ENCODE results near the gene A3GALT2.

GRCh38 chr1:33361532-33362235 is 40.8 kb upstream of the A3GALT2 start:
- TF ChIP-seq CTCF (IDR thresholded peaks at IDR 0.05), result no peak
- TF ChIP-seq USF2 (IDR thresholded peaks at IDR 0.05), result no peak
- no peak for TF ChIP-seq ESRRA (IDR thresholded peaks at IDR 0.05; ENCODE audit: borderline replicate concordance, low read length)
- no peak for TF ChIP-seq GATA3 (IDR thresholded peaks at IDR 0.05; ENCODE audit: borderline replicate concordance)
- no peak for TF ChIP-seq CHD4 (IDR thresholded peaks at IDR 0.05; ENCODE audit: borderline replicate concordance)
- TF ChIP-seq JUNB (IDR thresholded peaks at IDR 0.05), result no peak
- TF ChIP-seq HOXA7 (CRISPR knock-in tag; IDR thresholded peaks at IDR 0.05), result no peak
- no peak for TF ChIP-seq MAZ (IDR thresholded peaks at IDR 0.05; ENCODE audit: borderline replicate concordance, low read depth, low read length)
- TF ChIP-seq BHLHE40 (IDR thresholded peaks at IDR 0.05; ENCODE audit: low read depth, low read length), result no peak
- TF ChIP-seq POLR2A (IDR thresholded peaks at IDR 0.05; ENCODE audit: low read length), result no peak
- no peak for TF ChIP-seq EP300 (IDR thresholded peaks at IDR 0.05)
- TF ChIP-seq MAFK (IDR thresholded peaks at IDR 0.05; ENCODE audit: partially characterized antibody), result no peak
- TF ChIP-seq KDM5A (IDR thresholded peaks at IDR 0.05), result no peak

Measured in A549 (cell line).